HepG2 (cell line): ENCODE results near the gene TMEM134. TPM values are rescaled to one million over a fixed set of nuclear protein-coding genes. Genes with fewer than 3 reads are reported as not detected.

Source experiments
- ATM ChIP-seq: fragments of 450-650 bp; IDR thresholded peaks from 2 replicates; pipeline ENCODE4 v1.7.1; 2017; ENCODE audit warnings: mild to moderate bottlenecking, borderline replicate concordance
- EP300 ChIP-seq, 3 experiments: sonication (generic) in 1 of 3; formaldehyde crosslinking in 1 of 3; IDR thresholded peaks; 2 replicates each; pipeline versions ENCODE4 v1.5.1 to v1.6.1; 2011 to 2020; ENCODE audit warnings: low read depth in 2 of 3, low read length in 2 of 3, borderline replicate concordance in 1 of 3, improper control_type of control experiment in 1 of 3, mild to moderate bottlenecking in 1 of 3, missing genetic modification reagents in 1 of 3, moderate library complexity in 1 of 3
- GABPA ChIP-seq, 2 experiments: IDR thresholded peaks; 2 replicates each; pipeline ENCODE4 v1.6.1; 2011 to 2016; ENCODE audit warnings: low read depth in 2 of 2, low read length in 1 of 2, missing biosample characterization in 1 of 2, missing genetic modification characterization in 1 of 2
- IRX3 ChIP-seq: sonication (generic); formaldehyde crosslinking; IDR thresholded peaks from 2 replicates; pipeline ENCODE4 v1.8.1; 2023; ENCODE audit warnings: mild to moderate bottlenecking, low read depth, missing genetic modification reagents, borderline replicate concordance
- MAZ ChIP-seq, 2 experiments: sonication (generic) in 1 of 2; formaldehyde crosslinking in 1 of 2; IDR thresholded peaks; 2 replicates each; pipeline versions ENCODE4 v1.5.0 to v1.6.1; 2012 to 2020; ENCODE audit warnings: low read depth in 2 of 2, mild to moderate bottlenecking in 2 of 2, borderline replicate concordance in 1 of 2, improper control_type of control experiment in 1 of 2, low read length in 1 of 2, missing genetic modification reagents in 1 of 2, moderate library complexity in 1 of 2
- MYC ChIP-seq: sonication (generic); formaldehyde crosslinking; IDR thresholded peaks from 2 replicates; pipeline ENCODE4 v1.9.0; 2021; ENCODE audit warnings: missing genetic modification reagents, borderline replicate concordance
- NKX3-1 ChIP-seq: sonication (generic); formaldehyde crosslinking; IDR thresholded peaks from 2 replicates; pipeline ENCODE4 v1.5.0; 2020; ENCODE audit warnings: missing genetic modification reagents
- RBM22 ChIP-seq: fragments of 200-400 bp; formaldehyde crosslinking; optimal IDR thresholded peaks from 2 replicates; pipeline ENCODE3; 2017; ENCODE audit warnings: mild to moderate bottlenecking, low read length, moderate library complexity
- SOX6 ChIP-seq, 2 experiments: fragments of 450-650 bp in 1 of 2; sonication (generic) in 1 of 2; formaldehyde crosslinking in 1 of 2; IDR thresholded peaks; 2 replicates each; pipeline versions ENCODE4 v1.4.0 to v1.6.1; 2017 to 2020; ENCODE audit warnings: antibody characterized with exemption in 1 of 2, mild to moderate bottlenecking in 1 of 2, missing genetic modification reagents in 1 of 2
- SRSF1 ChIP-seq: fragments of 200-400 bp; formaldehyde crosslinking; optimal IDR thresholded peaks from 2 replicates; pipeline ENCODE3; 2017; ENCODE audit warnings: mild to moderate bottlenecking, low read depth, low read length, moderate library complexity
- ZFP36L2 ChIP-seq: sonication (generic); formaldehyde crosslinking; IDR thresholded peaks from 2 replicates; pipeline ENCODE4 v1.4.0; 2020; ENCODE audit warnings: missing genetic modification reagents
- ZFX ChIP-seq: sonication (generic); formaldehyde crosslinking; IDR thresholded peaks from 2 replicates; pipeline ENCODE4 v1.4.0; 2020; ENCODE audit warnings: mild to moderate bottlenecking, low read depth, missing genetic modification reagents, moderate library complexity
- ZNF549 ChIP-seq: sonication (generic); formaldehyde crosslinking; IDR thresholded peaks from 2 replicates; pipeline ENCODE4 v1.5.0; 2020; ENCODE audit warnings: missing genetic modification reagents
- polyA plus RNA-seq, 8 experiments: library from polyadenylated mRNA; depleted of rRNA in 3 of 8; stranded (reverse) in 7 of 8; unstranded in 1 of 8; fragments of >200 nt; fragmentation: Illumina TruSeq in 4 of 8; extraction: Trizol in 4 of 8; gene quantifications; 2 replicates each; pipeline versions ENCODE4 v1.2.1 to v1.2.3, GENCODE V29; 2011 to 2016; ENCODE audit warnings: low read depth in 4 of 8, missing spikeins in 1 of 8, mixed read lengths in 1 of 8; ENCODE audit not compliant: insufficient read depth in 1 of 8
- total RNA-seq, 5 experiments: library from RNA; depleted of rRNA; stranded (reverse); fragments of >200 nt; fragmentation: Illumina TruSeq; extraction: Trizol; gene quantifications; 2 replicates each; pipeline ENCODE4 v1.2.3, GENCODE V29; 2016; ENCODE audit warnings: low read depth in 1 of 5
- TF ChIP-seq, protein P1 (sequence below): sonication (generic); formaldehyde crosslinking; IDR thresholded peaks from 2 replicates; pipeline ENCODE4 v1.8.0; 2022; ENCODE audit warnings: mild to moderate bottlenecking, missing genetic modification reagents, moderate library complexity
- TF ChIP-seq, protein P2 (sequence below): sonication (generic); formaldehyde crosslinking; IDR thresholded peaks from 2 replicates; pipeline ENCODE4 v1.8.1; 2023; ENCODE audit warnings: mild to moderate bottlenecking, moderate library complexity, missing genetic modification reagents
- TF ChIP-seq, protein P3 (sequence below): sonication (generic); formaldehyde crosslinking; IDR thresholded peaks from 2 replicates; pipeline ENCODE4 v1.5.0; 2020; ENCODE audit warnings: missing genetic modification reagents
- TF ChIP-seq, protein P4 (sequence below): sonication (generic); formaldehyde crosslinking; conservative IDR thresholded peaks from 2 replicates; pipeline ENCODE4 v1.5.0; 2020; ENCODE audit warnings: missing genetic modification reagents
- TF ChIP-seq, protein P5 (sequence below): sonication (generic); formaldehyde crosslinking; IDR thresholded peaks from 2 replicates; pipeline ENCODE4 v1.9.0; 2021; ENCODE audit warnings: missing genetic modification reagents, borderline replicate concordance

The TMEM134 gene
- total and polyA plus RNA-seq, 2 of the 13 experiments (the other 11 are each of a cell fraction or from before 2014, with no cell fraction given): 6.9 to 26.9 TPM

DNA sequence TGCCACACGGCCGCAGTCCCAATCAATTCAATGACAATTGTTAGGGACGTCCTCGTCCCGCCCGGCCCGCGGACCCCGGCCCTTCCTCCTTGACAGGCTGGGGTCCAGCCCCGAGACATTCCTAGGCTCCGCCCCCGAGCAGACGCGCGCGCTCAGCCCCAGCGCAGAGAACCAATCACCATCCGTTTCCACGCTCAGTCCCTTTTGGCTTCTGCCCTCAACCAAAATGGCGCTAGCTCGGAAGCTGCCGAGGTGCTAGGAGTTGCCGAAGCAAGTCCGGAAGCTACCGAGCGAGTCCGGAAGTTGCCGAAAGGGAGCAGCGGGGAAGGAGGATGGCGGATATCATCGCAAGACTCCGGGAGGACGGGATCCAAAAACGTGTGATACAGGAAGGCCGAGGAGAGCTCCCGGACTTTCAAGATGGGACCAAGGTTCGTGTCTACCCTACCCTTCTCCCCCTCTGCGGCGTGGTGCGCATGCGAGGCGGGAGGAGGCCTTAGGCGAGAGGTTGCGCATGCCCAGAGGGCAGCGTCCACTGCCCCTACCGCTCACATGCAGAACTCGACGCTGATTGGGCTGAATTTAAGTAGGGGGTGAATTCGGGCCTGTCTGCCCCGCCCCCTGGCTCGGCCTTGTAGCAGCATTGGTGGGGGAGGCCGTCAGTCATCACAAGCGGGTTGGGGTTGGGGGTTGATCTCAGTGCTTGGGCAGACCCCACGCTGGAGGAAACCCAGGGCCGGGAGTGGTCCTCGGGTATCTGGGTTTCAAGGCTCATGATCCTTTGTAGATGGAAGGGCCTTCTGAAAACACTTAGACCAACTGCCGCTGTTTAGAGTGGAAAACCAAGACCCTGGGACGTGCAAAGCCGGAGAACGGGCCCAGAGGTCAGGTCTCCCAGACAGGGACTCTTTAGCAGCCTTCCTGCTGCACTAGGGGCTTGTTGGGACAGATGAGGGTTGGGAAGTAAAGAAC, 14.1 kb upstream of the TMEM134 start, which contains the start of gene AIP (continued):
- TF ChIP-seq GABPA (IDR thresholded peaks at IDR 0.05; ENCODE audit: low read depth, low read length) (peak; percentile 48; the same call in 1 of the 2 replicates), GABPA (CRISPR knock-in tag; IDR thresholded peaks at IDR 0.05; ENCODE audit: low read depth) (peak; percentile 85), NKX3-1 (CRISPR knock-in tag) (peak; percentile 82), ZNF549 (CRISPR knock-in tag) (no peak), ZFP36L2 (CRISPR knock-in tag) (no peak), SRSF1 (no peak), RBM22 (no peak), IRX3 (CRISPR knock-in tag) (peak; percentile 99), MYC (CRISPR knock-in tag) (peak; percentile 78), ZFX (peak; percentile 88), EP300 (IDR thresholded peaks at IDR 0.05; ENCODE audit: low read depth in 2 of 2, low read length in 2 of 2) (no peak), EP300 (CRISPR knock-in tag; IDR thresholded peaks at IDR 0.05; ENCODE audit: borderline replicate concordance) (peak; percentile 61; the same call in 1 of the 2 replicates), MAZ (IDR thresholded peaks at IDR 0.05; ENCODE audit: borderline replicate concordance, low read depth, low read length) (no peak), MAZ (CRISPR knock-in tag; IDR thresholded peaks at IDR 0.05; ENCODE audit: low read depth) (peak; percentile 96), SOX6 (IDR thresholded peaks at IDR 0.05) (no peak), SOX6 (CRISPR knock-in tag; IDR thresholded peaks at IDR 0.05) (no peak; the same call in none of the 2 replicates), ATM (no peak)
- TF ChIP-seq, protein P1, sequence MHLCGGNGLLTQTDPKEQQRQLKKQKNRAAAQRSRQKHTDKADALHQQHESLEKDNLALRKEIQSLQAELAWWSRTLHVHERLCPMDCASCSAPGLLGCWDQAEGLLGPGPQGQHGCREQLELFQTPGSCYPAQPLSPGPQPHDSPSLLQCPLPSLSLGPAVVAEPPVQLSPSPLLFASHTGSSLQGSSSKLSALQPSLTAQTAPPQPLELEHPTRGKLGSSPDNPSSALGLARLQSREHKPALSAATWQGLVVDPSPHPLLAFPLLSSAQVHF (CRISPR knock-in tag): peak; percentile 89
- TF ChIP-seq, protein P2, sequence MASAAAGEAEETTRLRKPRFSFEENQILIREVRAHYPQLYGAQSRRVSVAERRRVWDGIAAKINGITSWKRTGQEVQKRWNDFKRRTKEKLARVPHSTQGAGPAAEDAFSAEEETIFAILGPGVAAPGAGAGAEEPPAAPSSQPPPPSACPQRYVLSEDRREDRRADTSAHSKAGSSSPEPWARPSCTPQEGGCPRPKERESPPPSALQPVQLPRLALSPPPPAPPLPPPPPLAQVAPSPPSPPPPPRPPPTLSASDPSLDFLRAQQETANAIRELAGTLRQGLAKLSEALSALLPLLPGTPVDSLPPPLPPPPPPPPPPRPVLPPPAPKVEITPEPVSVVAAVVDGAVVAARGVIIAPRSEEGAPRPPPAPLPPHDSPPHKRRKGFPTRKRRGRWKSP (CRISPR knock-in tag): peak; percentile 95
- TF ChIP-seq, protein P3, sequence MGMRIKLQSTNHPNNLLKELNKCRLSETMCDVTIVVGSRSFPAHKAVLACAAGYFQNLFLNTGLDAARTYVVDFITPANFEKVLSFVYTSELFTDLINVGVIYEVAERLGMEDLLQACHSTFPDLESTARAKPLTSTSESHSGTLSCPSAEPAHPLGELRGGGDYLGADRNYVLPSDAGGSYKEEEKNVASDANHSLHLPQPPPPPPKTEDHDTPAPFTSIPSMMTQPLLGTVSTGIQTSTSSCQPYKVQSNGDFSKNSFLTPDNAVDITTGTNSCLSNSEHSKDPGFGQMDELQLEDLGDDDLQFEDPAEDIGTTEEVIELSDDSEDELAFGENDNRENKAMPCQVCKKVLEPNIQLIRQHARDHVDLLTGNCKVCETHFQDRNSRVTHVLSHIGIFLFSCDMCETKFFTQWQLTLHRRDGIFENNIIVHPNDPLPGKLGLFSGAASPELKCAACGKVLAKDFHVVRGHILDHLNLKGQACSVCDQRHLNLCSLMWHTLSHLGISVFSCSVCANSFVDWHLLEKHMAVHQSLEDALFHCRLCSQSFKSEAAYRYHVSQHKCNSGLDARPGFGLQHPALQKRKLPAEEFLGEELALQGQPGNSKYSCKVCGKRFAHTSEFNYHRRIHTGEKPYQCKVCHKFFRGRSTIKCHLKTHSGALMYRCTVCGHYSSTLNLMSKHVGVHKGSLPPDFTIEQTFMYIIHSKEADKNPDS: no peak
- TF ChIP-seq, protein P4, sequence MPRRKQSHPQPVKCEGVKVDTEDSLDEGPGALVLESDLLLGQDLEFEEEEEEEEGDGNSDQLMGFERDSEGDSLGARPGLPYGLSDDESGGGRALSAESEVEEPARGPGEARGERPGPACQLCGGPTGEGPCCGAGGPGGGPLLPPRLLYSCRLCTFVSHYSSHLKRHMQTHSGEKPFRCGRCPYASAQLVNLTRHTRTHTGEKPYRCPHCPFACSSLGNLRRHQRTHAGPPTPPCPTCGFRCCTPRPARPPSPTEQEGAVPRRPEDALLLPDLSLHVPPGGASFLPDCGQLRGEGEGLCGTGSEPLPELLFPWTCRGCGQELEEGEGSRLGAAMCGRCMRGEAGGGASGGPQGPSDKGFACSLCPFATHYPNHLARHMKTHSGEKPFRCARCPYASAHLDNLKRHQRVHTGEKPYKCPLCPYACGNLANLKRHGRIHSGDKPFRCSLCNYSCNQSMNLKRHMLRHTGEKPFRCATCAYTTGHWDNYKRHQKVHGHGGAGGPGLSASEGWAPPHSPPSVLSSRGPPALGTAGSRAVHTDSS (CRISPR knock-in tag): no peak
- TF ChIP-seq, protein P5, sequence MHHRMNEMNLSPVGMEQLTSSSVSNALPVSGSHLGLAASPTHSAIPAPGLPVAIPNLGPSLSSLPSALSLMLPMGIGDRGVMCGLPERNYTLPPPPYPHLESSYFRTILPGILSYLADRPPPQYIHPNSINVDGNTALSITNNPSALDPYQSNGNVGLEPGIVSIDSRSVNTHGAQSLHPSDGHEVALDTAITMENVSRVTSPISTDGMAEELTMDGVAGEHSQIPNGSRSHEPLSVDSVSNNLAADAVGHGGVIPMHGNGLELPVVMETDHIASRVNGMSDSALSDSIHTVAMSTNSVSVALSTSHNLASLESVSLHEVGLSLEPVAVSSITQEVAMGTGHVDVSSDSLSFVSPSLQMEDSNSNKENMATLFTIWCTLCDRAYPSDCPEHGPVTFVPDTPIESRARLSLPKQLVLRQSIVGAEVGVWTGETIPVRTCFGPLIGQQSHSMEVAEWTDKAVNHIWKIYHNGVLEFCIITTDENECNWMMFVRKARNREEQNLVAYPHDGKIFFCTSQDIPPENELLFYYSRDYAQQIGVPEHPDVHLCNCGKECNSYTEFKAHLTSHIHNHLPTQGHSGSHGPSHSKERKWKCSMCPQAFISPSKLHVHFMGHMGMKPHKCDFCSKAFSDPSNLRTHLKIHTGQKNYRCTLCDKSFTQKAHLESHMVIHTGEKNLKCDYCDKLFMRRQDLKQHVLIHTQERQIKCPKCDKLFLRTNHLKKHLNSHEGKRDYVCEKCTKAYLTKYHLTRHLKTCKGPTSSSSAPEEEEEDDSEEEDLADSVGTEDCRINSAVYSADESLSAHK (CRISPR knock-in tag): no peak
